Ramos (cell line): ENCODE data around the gene SLC25A27.
"Not testable (repeated sequence)": the region's sequence is repeated elsewhere in the genome, so short reads cannot be mapped to it uniquely, and the experiment has no call there.

ENCODE experiments used
- in situ Hi-C: fragments of 300-500 bp; cut with MboI; formaldehyde crosslinking; loops from one replicate; pipeline ENCODE4 v1.14.3; 2022; ENCODE audit warnings: low sequenced_read_pairs; ENCODE audit not compliant: unreplicated experiment

SLC25A27 gene

GRCh38 chr6:46652603-46653438, at the start of gene SLC25A27, which contains the start of gene CYP39A1:
Gene SLC25A27, plus strand, starts transcription at chr6:46652975. Its CDS starts 218 bp downstream, at chr6:46653193.
Gene CYP39A1, minus strand, starts transcription at chr6:46652818. Its CDS starts 236 bp downstream, at chr6:46652582.
- in situ Hi-C loops: no loop called here

- in situ Hi-C loops: no loop called here
Measured at GRCh38 chr6:46605091-46605797, 47.5 kb upstream of the SLC25A27 start.

- in situ Hi-C loops: no loop called here
Measured at GRCh38 chr6:46606338-46606737, 46.4 kb upstream of the SLC25A27 start.

GRCh38 chr6:46610862-46611553, 41.8 kb upstream of the SLC25A27 start:
- in situ Hi-C loops: no loop called here

GRCh38 chr6:46612645-46613044, 40.1 kb upstream of the SLC25A27 start:
- in situ Hi-C loops: no loop called here

- in situ Hi-C loops: no loop called here
Measured at GRCh38 chr6:46618726-46619125, 34.0 kb upstream of the SLC25A27 start.

GRCh38 chr6:46626228-46626909, 26.4 kb upstream of the SLC25A27 start:
- in situ Hi-C loops: no loop called here

GRCh38 chr6:46626976-46627375, 25.8 kb upstream of the SLC25A27 start:
- in situ Hi-C loops: no loop called here

GRCh38 chr6:46628498-46628897, 24.3 kb upstream of the SLC25A27 start:
- in situ Hi-C loops: no loop called here

- in situ Hi-C loops: no loop called here
Measured at GRCh38 chr6:46628976-46629375, 23.8 kb upstream of the SLC25A27 start.

GRCh38 chr6:46629691-46630090, 23.1 kb upstream of the SLC25A27 start:
- in situ Hi-C loops: no loop called here

- in situ Hi-C loops: no loop called here
Measured at GRCh38 chr6:46632053-46632452, 20.7 kb upstream of the SLC25A27 start.

GRCh38 chr6:46635462-46635861, 17.3 kb upstream of the SLC25A27 start:
- in situ Hi-C loops: no loop called here

- in situ Hi-C loops: no loop called here
Measured at GRCh38 chr6:46637145-46637544, 15.6 kb upstream of the SLC25A27 start.

- in situ Hi-C loops: no loop called here
Measured at GRCh38 chr6:46637933-46638332, 14.8 kb upstream of the SLC25A27 start.

- in situ Hi-C loops: no loop called here
Measured at GRCh38 chr6:46638650-46639049, 14.1 kb upstream of the SLC25A27 start.

GRCh38 chr6:46642928-46643751, 9.6 kb upstream of the SLC25A27 start:
- in situ Hi-C loops: no loop called here

- in situ Hi-C loops: no loop called here
Measured at GRCh38 chr6:46645265-46645664, 7.5 kb upstream of the SLC25A27 start.

GRCh38 chr6:46648108-46648507, 4.7 kb upstream of the SLC25A27 start:
- in situ Hi-C loops: not testable (repeated sequence)
